Coronary artery (tissue), 2 donors: ENCODE measurements around the gene SLC19A1.
"Not testable (repeated sequence)": the region's sequence is repeated elsewhere in the genome, so short reads cannot be mapped to it uniquely, and the experiment has no call there.

Source experiments
- DNase-seq: peaks from one replicate; pipeline ENCODE4 v3.0.0-alpha.2; 2017; ENCODE audit warnings: low spot score
- H3K27ac ChIP-seq, 2 donors: fragments of 200-600 bp; sonication (generic); one replicate each; pipeline ENCODE4 v1.5.1; 2016 to 2019
- H3K4me3 ChIP-seq: fragments of 200-600 bp; sonication (generic); 2 replicates; pipeline ENCODE4 v1.5.1; 2016; ENCODE audit warnings: mild to moderate bottlenecking, moderate library complexity
- CTCF ChIP-seq: fragments of 200-600 bp; sonication (generic); IDR thresholded peaks from one replicate; pipeline ENCODE4 v1.5.1; 2019; ENCODE audit warnings: antibody characterized with exemption

The SLC19A1 gene

DNA sequence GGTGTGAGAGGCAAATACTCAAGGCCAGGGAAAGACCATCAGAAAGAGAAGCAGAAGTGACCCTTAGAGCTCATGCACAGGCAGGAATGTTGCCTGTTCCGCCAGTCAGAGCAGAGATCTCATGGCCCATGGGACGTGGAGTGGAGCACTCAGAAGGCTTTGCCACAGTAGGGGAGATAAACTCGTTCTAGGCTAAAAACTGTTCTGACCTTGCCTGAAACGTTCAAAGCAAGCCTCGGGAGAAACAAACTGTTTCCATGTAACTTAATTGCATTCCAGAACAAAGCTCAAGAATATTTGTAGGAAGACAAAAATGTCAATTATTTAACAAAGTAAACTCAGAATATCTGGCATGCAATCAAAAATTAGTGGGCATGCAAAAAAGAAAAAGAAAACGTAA is 20.7 kb upstream of the SLC19A1 start:
- no peak for TF ChIP-seq CTCF
- Histone ChIP-seq H3K4me3 (no peak overlapping the region), H3K27ac (no peak overlapping the region)
- peak; percentile 40 for DNase-seq

- H3K4me3 ChIP-seq, result no peak overlapping the region
- peak; percentile 57 for DNase-seq
- no peak for TF ChIP-seq CTCF
- H3K27ac ChIP-seq, result no peak overlapping the region
Observed at GRCh38 chr21:45562402-45562801, 20.2 kb upstream of the SLC19A1 start.

DNA sequence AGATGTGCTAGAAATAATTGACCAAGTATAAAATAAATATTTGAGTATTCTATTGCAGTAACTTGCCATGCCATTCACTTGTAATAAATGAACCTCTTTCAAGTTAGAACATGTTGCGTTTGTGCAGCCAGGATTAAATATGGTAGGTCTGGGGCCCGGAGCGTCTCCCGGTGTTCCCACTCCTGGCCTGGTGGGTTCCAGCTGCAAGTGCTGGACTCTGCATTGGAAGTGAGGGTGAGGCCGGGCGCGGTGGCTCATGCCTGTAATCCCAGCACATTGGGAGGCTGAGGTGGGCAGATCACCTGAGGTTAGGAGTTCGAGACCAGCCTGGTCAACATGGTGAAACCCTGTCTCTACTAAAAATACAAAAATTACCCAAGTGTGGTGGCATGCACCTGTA is 19.0 kb upstream of the SLC19A1 start:
- not testable (repeated sequence) for H3K4me3 ChIP-seq

DNA sequence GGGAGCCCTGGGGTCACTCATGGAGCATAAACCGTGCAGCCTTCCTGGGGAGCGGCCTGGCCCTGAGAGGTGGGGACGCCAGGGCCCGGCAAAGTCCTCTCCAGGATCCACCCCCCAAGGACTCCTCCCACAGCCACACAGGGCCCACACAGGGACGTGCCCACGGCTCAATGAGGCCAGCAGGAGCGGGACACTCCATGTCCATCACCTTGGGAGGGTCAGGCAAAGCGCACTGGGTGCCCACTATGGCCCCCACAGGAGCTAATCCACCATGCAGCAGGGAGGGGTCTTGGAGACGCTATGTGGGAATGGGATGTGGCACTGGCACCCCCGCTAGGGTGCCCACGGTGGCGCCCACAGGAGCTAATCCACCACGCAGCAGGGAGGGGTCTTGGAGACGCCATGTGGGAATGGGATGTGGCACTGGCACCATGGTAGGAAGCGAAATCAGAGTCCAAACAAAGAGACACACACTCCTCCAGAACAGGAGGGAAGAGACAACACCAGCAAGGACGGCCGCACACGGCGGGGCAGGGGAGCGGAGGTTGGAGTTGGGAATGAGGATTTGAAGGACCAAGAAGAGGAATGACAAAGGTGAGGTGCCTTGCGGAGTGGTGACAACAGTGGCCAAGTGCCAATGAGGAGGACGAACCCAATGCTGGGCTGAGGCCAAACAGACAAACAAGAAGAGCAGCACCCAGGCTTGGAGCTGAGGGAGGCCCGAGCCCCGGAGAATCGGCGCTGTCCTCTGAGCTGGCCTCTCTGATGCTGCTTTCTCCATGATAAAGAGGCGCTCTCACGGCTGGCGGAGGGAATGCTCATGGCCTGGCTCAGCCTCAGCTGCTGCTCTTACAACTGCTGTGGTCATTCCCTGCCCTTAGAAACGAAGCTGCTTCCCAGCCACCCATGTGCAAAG is 18.1 kb upstream of the SLC19A1 start:
- Histone ChIP-seq H3K27ac (no peak overlapping the region), H3K4me3 (no peak overlapping the region)
- peak; percentile 45 for DNase-seq
- TF ChIP-seq CTCF, result no peak

More for the DNA sequence above, 19.0 kb upstream of the SLC19A1 start:
- not testable (repeated sequence) for H3K27ac ChIP-seq
- DNase-seq, result peak; percentile 24

DNA sequence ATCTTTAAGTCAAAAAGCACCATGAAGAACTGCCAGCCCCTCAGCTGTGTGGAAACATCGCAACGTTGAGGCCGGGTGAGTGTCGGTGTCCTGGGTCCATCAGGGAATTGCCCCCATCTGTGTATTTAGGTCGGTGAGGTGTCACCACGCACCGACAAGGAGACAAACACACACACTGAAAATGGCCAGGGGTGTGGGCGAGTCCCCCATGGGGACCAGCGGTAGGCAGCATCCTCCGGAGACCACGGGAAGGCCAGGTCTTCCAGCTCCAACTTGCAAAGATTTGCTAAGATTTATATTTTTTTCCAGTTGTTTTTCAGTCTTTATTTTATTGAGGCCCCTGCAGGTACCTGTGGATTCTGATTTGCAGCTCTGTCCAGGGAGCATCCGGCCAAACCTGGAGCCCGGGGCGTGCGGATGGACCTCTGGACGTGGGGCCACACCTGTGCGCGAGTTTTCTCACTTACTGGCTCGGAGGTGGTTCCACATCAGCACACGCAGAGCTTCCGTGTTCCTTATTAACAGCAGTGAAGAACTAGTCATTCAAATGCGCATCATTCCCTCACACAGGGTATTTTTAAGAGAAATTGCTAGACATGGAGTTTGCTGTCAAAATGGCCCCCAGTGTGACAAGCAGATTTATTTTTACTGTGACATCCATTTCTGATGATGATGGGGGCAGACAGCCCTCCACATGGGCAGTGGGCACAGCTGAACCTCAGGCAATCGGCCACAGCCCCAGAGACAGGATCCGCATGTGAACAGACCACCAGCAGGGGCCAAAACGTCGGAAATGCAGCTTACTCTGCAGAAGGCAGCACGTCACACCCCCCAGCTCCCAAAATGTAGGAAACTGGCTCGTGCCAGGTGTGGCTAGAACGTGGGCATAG is 17.2 kb upstream of the SLC19A1 start:
- TF ChIP-seq CTCF, result no peak
- Histone ChIP-seq H3K4me3 (no peak overlapping the region), H3K27ac (no peak overlapping the region)
- peak; percentile 55 for DNase-seq

DNA sequence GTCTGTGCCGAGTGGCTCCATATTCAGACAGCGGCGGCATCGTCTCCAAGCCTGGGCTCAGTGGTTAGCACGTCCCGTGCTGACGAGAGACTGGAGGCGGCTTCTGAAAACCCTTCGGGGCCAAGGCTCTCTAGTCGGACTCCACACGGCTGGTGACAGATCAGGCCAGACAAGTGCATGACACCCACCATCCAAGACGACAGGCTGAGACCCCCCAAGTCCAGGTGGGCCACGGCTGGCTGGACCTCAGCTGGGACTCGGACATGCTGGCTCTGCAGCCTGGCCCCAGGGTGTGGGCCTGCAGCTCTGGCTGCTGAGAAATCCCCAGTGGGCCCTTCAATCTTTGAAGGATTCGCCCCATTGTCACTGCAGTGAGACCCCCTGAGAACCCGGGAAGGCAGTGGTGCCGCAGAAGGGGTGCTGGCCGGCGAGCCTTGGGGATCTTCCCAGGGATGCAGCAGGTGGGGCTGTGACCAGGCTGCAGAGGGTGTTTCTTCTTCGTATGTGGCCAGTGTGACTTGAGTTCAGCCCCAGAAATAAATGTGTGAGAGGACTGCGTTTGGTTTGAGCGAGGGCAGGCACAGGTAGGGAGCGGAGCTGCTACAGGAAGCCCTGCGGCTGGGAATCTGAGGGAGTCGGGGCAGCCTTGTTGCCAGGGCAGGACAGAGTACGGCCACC is 15.9 kb upstream of the SLC19A1 start:
- no peak for TF ChIP-seq CTCF
- Histone ChIP-seq H3K4me3 (no peak overlapping the region), H3K27ac (no peak overlapping the region)
- peak; percentile 70 for DNase-seq

- no peak overlapping the region for H3K27ac ChIP-seq
- DNase-seq, result peak; percentile 73
- H3K4me3 ChIP-seq, result no peak overlapping the region
- TF ChIP-seq CTCF, result no peak
Observed at GRCh38 chr21:45557616-45558043, 15.4 kb upstream of the SLC19A1 start.
